Measurements from ENCODE around the gene MKLN1. TPM values are rescaled to one million over a fixed set of nuclear protein-coding genes. Genes with fewer than 3 reads are reported as not detected.

MKLN1 gene
- total RNA-seq, 1 experiment from 2014 or later: 34.3 TPM

DNA sequence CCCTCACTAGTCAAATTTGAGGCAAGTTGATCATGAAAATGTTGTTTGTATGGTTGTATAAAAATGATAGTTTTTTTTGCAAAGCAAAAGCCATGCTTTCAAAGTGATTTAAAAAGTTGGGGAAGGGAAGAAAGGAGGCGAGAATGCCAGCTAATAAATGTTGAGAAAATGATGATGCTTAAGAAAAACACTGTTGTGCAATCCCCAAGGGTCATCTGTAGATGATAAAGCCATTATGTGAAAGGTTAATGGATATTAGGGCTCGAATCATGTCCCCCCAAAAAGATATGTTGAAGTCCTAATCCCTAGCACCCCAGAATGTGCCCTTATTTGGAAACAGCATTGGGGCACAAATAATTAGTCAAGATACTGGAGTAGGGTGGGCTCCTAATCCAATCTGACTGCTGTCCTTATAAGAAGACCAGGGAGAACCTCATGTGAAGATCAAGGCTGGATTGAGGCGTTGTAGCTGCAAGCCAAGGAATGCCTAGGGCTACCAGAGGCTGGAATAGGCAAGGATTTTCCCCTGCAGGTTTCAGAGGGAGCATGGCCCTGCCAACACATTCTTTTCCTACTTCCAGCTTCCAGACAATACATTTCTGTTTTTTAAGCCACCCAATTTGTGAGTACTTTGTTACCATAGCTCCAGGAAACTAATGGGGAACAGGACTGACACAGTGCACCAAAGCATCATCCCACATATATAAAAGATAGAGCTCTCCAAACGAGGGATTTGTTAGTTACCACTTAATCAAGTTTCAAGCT, 35.4 kb upstream of the MKLN1 start:
- no CpG with 5 or more reads among the region's 4 CpGs for WGBS (ENCODE audit: extremely low coverage, insufficient read length, low lambda C conversion rate)
- no peak overlapping the region for H2BK5ac ChIP-seq (ENCODE audit: insufficient read length, low read length)
- no peak overlapping the region for H2BK12ac ChIP-seq (ENCODE audit: insufficient read length, low read depth, low read length)
- no peak overlapping the region for H4K8ac ChIP-seq (replicated peaks; ENCODE audit: insufficient read length, low read depth, low read length)
- H3K9ac ChIP-seq (ENCODE audit: extremely low read depth, insufficient read length, low read length): no peak overlapping the region
- H2AFZ ChIP-seq (ENCODE audit: low read length): no peak overlapping the region
- H4K5ac ChIP-seq (ENCODE audit: insufficient read length, low read depth, low read length): no peak overlapping the region
- H3K79me1 ChIP-seq (ENCODE audit: insufficient read depth, low read depth, low read length, poor library complexity, severe bottlenecking): no peaks in the 10 kb centered on the region
- no peaks in the 10 kb centered on the region for H3K23me2 ChIP-seq (ENCODE audit: insufficient read length, low read depth, low read length, poor library complexity, severe bottlenecking)
- H3T11ph ChIP-seq (ENCODE audit: low read length): no peak overlapping the region
- H4K20me1 ChIP-seq (ENCODE audit: control insufficient read depth, insufficient read depth, insufficient read length): no peaks in the 10 kb centered on the region
- no peak overlapping the region for H2BK20ac ChIP-seq (ENCODE audit: low read depth, low read length, poor library complexity, severe bottlenecking)
- H3K56ac ChIP-seq (ENCODE audit: insufficient read length, low read depth, low read length): no peak overlapping the region
- H3K18ac ChIP-seq (ENCODE audit: insufficient read length, low read depth, low read length): no peak overlapping the region
- H4K91ac ChIP-seq (ENCODE audit: insufficient read length, low read depth, low read length): no peak overlapping the region
- no peak overlapping the region for H2AK5ac ChIP-seq (ENCODE audit: insufficient read length, low read length)
- no peaks in the 10 kb centered on the region for H3K36me3 Mint-ChIP-seq (ENCODE audit: insufficient read depth in 1 of 3, low read depth in 3 of 3)
- H3K4me1 ChIP-seq (ENCODE audit: insufficient read depth, low read length): no peaks in the 10 kb centered on the region
- TF ChIP-seq, protein P1, sequence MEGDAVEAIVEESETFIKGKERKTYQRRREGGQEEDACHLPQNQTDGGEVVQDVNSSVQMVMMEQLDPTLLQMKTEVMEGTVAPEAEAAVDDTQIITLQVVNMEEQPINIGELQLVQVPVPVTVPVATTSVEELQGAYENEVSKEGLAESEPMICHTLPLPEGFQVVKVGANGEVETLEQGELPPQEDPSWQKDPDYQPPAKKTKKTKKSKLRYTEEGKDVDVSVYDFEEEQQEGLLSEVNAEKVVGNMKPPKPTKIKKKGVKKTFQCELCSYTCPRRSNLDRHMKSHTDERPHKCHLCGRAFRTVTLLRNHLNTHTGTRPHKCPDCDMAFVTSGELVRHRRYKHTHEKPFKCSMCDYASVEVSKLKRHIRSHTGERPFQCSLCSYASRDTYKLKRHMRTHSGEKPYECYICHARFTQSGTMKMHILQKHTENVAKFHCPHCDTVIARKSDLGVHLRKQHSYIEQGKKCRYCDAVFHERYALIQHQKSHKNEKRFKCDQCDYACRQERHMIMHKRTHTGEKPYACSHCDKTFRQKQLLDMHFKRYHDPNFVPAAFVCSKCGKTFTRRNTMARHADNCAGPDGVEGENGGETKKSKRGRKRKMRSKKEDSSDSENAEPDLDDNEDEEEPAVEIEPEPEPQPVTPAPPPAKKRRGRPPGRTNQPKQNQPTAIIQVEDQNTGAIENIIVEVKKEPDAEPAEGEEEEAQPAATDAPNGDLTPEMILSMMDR (conservative IDR thresholded peaks at IDR 0.05): no peak
- no peaks in the 10 kb centered on the region for H3K4me1 Mint-ChIP-seq
- H2BK15ac ChIP-seq (ENCODE audit: low read depth, low read length): no peak overlapping the region
- no peak overlapping the region for H3K23ac ChIP-seq (ENCODE audit: insufficient read length, low read depth, low read length)
- no peak overlapping the region for H3K4ac ChIP-seq (ENCODE audit: low read depth, low read length)
- no peaks in the 10 kb centered on the region for H3K27me3 ChIP-seq (ENCODE audit: insufficient read depth, low read length)
- H3K9me3 Mint-ChIP-seq: no peaks in the 10 kb centered on the region
- H3K4me3 Mint-ChIP-seq: no peak overlapping the region
- no peaks in the 10 kb centered on the region for H3K9me3 ChIP-seq (ENCODE audit: control insufficient read depth, low read depth, low read length)
- DNase-seq: no peak
- H3K79me2 ChIP-seq (ENCODE audit: insufficient read depth, low read length): no peaks in the 10 kb centered on the region
- no peak overlapping the region for H3K4me2 ChIP-seq (ENCODE audit: insufficient read depth, insufficient read length, low read length)
- no peak overlapping the region for H3K27ac ChIP-seq (ENCODE audit: insufficient read length, low read depth, low read length)
- no peak overlapping the region for H3K27ac Mint-ChIP-seq
- no peak overlapping the region for H3K14ac ChIP-seq (ENCODE audit: insufficient read depth, low read length)
- no peak overlapping the region for H2BK120ac ChIP-seq (ENCODE audit: low read depth, low read length, poor library complexity, severe bottlenecking)
- no peaks in the 10 kb centered on the region; the same call in 1 of the 2 replicates for H3K27me3 Mint-ChIP-seq (ENCODE audit: low read depth)
